HG03095 (cell line): ENCODE measurements around the gene TSHZ2.
A peak's percentile ranks its signal among the peaks of the same experiment; 100 is the strongest.

ENCODE experiments used
- ATAC-seq: cut with Tn5 transposase; IDR thresholded peaks from one replicate; pipeline ENCODE4 v1.9.1; 2021; ENCODE audit warnings: moderate library complexity; ENCODE audit not compliant: unreplicated experiment

Gene TSHZ2

DNA sequence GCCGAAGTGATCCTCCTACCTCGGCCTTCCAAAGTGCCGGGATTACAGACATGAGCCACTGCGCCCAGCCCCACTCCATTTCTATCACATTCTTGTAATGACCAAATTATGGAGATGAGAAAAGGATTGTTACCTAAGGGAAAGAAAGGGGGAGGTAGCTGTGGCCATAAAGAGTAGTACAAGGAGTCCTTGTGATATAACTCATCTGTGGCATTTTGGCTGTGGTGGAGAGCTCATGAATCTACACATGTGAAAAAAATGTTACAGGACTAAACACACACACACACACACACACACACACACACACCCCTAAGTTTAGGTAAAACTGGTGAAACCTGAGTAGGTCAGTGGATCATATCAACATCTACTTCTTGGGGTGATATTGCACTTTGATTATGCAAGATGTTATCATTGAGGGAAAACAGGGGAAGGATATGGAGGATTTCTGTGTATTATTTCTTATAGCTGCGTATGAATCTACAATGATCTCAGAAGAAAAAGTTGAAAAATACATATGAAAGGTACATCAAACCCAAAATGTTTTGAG is 251.5 kb downstream of the TSHZ2 start:
- ATAC-seq = no peak

GRCh38 chr20:53224851-53225250 is 252.7 kb downstream of the TSHZ2 start:
- no peak for ATAC-seq

- peak; percentile 78 for ATAC-seq
These were observed 254.7 kb downstream of the TSHZ2 start for GRCh38 chr20:53226826-53227225.

DNA sequence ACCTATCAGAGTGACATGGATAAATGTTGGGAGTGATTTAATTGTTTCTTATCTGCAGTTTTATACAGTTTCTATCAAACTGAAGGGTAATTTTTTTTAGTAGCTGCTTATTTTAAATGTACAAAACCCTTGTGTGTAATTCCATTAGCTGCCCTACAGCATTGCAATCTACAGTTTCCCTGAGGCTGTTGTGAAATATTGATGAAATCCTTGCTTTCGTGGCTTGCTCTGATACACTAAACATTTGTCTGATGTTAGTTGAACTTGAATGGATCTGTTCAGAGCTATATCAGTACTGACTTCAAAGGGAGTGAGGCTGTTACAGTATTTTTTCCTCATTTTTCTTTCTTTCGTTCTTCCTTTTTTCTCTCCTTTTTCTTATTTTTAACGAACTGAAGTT is 255.4 kb downstream of the TSHZ2 start:
- ATAC-seq = no peak

- ATAC-seq = no peak
These were observed 258.9 kb downstream of the TSHZ2 start for GRCh38 chr20:53231061-53231460.

DNA sequence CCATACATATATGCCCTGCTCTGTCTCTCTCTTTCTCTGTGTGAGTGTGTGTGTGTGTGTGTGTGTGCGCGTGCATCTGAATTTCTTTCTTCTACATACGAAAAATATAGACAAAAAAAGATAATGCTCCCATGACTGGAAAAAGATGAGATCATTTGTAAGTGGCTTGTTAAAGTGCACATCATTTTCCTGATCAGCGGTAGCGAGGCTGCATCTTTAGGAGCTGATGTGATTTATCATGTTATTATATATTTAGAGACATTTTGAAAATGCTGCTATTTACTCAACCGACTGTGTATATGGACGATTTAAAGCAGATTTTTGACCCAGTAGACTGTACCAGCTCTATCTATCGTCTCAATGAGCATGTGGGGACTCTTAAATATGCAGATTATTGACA is 265.3 kb downstream of the TSHZ2 start:
- no peak for ATAC-seq

GRCh38 chr20:53238121-53238660 is 266.0 kb downstream of the TSHZ2 start:
- no peak for ATAC-seq

DNA sequence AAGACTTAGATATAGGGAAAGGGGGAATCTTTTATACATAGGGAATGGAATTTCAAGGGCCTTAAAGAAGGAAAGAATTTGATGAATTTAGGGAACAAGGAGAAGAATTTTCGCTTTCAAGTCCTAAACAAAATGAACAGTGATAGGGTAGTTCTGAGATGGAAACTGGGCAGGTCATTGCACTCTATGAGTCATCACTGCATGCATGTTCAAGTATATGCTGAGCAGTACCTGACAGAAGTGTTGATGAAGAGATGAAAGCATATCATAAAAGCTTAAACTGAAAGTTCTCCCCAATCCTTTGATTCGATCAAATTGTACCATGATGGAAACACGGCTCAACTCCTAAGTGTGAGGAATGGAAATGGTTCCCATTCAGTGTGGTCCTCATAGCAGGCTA is 271.0 kb downstream of the TSHZ2 start:
- ATAC-seq = no peak

DNA sequence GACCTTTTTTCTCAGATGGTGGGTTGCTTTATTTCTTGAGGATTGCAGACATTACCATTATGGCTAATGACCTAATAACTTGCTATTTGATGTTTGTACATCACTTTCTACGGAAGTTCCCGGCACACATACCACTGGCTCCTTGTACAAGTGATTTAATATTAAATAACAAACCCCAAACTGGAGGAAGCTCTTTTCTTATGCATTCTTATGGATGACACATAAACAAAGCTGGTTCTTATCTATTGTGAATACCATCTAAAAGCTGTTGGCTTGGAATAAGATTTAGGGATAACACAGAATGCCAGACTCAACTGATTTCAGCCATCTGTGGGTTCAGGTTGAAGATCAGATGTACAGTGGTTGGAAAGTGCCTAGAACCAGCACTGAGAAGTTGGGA is 272.6 kb downstream of the TSHZ2 start:
- no peak for ATAC-seq

DNA sequence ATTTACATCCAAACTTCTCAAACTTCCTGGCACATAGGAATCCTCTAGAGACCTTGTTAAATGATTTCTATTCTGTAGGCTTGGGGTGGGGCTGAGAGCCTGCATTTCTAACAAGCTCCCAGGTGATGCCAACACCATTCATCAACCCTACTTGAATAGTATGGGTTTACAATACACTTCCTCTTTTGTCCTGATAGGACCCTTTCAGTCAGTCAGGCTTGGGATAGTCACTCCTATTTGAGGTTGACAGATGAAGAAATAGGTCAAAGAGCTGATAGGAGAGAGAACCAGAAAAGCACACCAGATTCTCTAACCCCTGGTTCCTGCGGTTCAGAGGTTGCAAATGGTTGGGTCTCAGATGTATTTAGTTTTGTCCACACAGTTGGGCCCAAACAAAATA is 273.4 kb downstream of the TSHZ2 start:
- no peak for ATAC-seq

- no peak for ATAC-seq
These were observed 275.4 kb downstream of the TSHZ2 start for GRCh38 chr20:53247468-53248103.

DNA sequence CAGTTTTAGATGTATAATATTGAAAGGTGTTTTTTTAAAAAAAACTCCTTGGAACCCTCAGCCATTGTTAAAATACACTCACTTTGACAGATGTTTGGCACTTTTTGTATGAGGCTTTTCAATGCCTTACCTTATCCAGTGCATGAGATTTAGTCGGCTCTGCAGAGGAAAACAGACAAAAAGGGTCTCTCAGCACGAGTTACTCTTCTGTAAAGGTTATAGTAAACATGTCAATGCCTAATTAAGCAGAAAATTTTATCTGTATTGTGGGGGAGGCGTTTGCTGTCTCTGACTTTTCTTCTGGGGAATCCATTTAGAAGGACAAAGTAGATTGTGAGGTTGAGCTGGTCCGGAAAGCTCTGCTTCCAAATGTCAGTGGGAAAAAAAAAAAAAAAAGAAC is 278.3 kb downstream of the TSHZ2 start:
- no peak for ATAC-seq

DNA sequence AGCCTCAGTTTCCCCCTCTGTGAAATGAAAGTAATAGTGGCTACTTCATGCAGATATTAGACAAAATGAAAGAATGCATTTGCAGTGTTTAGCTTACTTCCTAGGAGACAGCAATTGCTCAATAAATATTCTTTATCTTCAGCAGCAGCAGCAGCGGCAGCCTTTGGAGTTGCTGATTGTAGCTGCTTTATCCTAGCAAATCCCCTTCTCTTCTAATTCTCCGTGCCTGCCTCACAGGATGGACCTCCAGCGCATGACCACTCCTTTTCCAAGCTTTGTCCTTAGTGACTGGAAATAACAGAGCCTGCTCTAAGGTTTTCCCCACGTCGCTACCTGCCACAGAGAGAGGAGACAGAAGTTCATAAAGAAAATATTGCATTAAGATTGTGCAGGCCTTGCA is 279.8 kb downstream of the TSHZ2 start:
- ATAC-seq = no peak

DNA sequence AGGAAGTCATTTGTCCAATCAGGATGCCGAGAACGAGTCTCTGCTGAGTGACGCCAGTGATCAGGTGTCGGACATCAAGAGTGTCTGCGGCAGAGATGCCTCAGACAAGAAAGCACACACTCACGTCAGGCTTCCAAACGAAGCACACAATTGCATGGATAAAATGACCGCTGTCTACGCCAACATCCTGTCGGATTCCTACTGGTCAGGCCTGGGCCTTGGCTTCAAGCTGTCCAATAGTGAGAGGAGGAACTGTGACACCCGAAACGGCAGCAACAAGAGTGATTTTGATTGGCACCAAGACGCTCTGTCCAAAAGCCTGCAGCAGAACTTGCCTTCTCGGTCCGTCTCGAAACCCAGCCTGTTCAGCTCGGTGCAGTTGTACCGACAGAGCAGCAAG is 281.5 kb downstream of the TSHZ2 start:
- ATAC-seq = no peak

DNA sequence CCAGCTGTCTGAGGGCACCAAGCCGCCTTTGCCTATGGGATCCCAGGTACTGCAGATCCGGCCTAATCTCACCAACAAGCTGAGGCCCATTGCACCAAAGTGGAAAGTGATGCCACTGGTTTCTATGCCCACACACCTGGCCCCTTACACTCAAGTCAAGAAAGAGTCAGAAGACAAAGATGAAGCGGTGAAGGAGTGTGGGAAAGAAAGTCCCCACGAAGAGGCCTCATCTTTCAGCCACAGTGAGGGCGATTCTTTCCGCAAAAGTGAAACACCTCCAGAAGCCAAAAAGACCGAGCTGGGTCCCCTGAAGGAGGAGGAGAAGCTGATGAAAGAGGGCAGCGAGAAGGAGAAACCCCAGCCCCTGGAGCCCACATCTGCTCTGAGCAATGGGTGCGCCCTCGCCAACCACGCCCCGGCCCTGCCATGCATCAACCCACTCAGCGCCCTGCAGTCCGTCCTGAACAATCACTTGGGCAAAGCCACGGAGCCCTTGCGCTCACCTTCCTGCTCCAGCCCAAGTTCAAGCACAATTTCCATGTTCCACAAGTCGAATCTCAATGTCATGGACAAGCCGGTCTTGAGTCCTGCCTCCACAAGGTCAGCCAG is 283.0 kb downstream of the TSHZ2 start:
- ATAC-seq = no peak

GRCh38 chr20:53258741-53259140 is 286.6 kb downstream of the TSHZ2 start:
- ATAC-seq = no peak

DNA sequence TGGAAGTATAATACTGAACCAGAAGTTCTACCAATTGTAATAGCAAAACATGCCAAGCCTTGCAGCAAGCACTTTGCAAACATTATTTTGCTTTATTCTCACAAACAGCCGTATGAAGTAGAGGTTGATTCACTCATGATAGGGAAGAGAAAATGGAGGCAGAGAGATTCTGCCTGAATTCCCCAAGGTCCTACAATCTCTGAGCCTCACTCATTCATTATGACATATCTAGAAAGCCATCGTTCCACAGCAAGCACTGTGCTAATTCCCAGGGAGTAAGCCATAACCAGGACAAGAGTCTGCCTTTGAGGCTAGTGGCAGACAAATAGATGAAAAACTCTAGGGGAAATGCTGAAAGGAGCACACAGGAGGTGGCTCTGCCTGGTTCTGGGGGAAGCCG is 288.0 kb downstream of the TSHZ2 start:
- ATAC-seq = no peak

DNA sequence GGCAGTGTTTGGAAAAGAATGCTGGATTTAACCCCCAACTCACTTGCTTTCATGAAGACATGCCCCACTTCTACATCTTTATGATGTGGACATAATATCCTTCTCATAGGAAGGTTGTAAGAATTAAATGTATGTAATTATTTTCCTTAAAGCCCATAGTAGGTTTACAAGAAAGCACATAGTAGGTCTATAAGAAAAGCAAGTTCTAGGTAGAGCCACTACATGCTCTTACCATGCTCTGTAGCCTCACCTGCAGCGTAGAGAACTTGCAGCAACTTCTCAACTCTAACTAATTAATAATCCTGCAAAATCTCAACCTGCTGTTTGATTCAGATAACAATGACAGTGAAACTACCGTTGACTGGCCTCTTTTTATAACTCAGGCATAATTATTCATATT is 288.4 kb downstream of the TSHZ2 start:
- ATAC-seq = no peak

GRCh38 chr20:53262365-53262764 is 290.2 kb downstream of the TSHZ2 start:
- ATAC-seq = no peak

GRCh38 chr20:53263554-53264438 is 291.6 kb downstream of the TSHZ2 start:
- ATAC-seq = no peak

DNA sequence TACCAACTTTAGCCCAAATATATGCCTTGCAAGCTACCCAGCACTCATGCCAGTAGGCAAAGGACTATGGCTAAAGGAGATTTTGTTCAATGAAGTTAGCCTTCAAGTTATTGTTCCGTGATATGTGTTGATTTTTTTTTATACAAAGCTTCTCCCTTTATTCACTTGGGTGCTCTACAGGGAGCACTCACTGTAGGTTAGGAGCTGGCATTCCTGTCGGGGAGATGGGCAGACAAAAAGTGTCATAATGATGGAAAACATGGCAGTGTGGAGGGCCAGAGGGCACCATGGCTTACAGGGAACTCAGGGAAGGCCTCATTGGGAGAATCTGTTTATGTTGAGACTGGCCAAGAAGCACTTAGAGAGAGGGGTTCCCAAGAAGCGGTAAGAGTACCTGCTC is 292.4 kb downstream of the TSHZ2 start:
- no peak for ATAC-seq
